Measurements from ENCODE around the gene MYCL. TPM values are rescaled to one million over a fixed set of nuclear protein-coding genes. Genes with fewer than 3 reads are reported as not detected.

Gene MYCL
- total and polyA plus RNA-seq, 2 of the 8 experiments (the other 6 are each of a cell fraction or from before 2014, with no cell fraction given): 20.3 to 28.8 TPM

DNA sequence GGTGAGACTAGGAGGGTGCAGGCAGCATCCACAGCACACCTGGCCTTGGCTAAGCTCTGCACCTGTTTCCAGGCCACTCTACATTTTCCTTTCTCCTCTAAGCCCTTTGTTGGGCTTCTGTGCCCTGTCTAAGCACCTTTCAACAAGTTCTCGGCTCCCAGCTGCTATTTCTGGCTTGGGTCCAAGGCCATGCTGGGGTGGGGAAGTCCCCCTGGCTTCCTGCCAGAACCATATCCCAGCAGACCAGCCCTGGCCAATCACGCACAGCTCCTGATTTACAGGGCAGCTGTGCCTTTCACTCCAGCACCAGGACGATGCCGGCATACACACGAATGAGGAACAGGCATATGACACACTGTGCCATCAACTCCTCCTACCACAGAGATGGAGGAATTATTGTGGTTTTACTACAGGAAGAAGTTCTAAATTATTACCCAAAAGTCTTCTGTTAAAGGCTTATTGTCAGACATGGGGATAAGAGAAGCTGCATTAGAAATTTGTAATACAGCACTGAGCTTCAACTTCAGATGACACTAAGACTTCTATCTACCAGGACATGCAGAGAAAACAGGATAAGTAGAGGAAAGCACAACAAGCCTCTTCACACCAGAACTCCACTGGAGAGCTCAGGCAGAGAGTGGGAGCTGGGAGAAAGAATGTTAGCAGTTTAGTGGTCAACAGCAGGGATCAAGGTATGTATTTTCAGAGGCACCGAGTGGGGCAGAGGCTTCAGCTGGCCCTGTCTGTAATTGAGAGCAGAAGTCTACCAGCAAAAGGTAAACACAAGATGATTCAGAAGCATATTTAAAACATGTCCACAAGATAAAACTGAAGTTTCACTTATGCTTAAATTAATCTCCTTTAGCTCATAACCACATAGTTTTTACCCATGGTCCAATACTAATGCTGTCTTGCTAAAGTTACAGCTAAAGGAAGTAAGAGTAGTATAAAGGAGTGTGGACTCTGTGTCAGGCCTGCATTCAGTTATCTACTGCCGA is 55.8 kb downstream of the MYCL start:
- Histone ChIP-seq H3K9ac (replicated peaks in 1 of 4; ENCODE audit: extremely low read depth in 1 of 4, low read depth in 3 of 4, low read length in 3 of 4) (no peak overlapping the region), H3K56ac (replicated peaks; ENCODE audit: insufficient read length, low read depth, low read length) (no peak overlapping the region), H4K91ac (replicated peaks; ENCODE audit: insufficient read length, low read length) (no peak overlapping the region), H2AK5ac (ENCODE audit: low read depth, low read length) (no peak overlapping the region), H4K20me1 (replicated peaks in 1 of 2; ENCODE audit: control insufficient read depth in 1 of 2, insufficient read depth in 2 of 2, low read length in 2 of 2) (peaks cover 3 to 4% of the 10 kb centered on the region in 2 experiments), H3K79me1 (ENCODE audit: low read depth, low read length) (no peaks in the 10 kb centered on the region; the same call in 1 of the 2 replicates), H3K27ac (ENCODE audit: low read depth, low read length) (no peak overlapping the region), H4K8ac (ENCODE audit: extremely low read depth, insufficient read depth, low read length) (no peak overlapping the region), H4K5ac (ENCODE audit: insufficient read length, low read depth, low read length) (no peak overlapping the region), H3K23ac (ENCODE audit: insufficient read length) (no peak overlapping the region), H3K23me2 (ENCODE audit: low read depth, low read length) (no peaks in the 10 kb centered on the region), H3K9me3 (ENCODE audit: insufficient read depth in 2 of 2, low read depth in 1 of 2, low read length in 1 of 2) (no peaks in the 10 kb centered on the region), H3K4ac (replicated peaks; ENCODE audit: insufficient read length, low read depth, low read length) (no peak overlapping the region), H3K18ac (ENCODE audit: extremely low read depth, low read length) (no peak overlapping the region), H2AFZ (ENCODE audit: low read length) (no peak overlapping the region), H3K4me2 (ENCODE audit: insufficient read depth in 1 of 2, low read depth in 2 of 2, low read length in 2 of 2) (no peak overlapping the region), H3K79me2 (ENCODE audit: control insufficient read depth in 1 of 2, insufficient read depth in 2 of 2, low read length in 2 of 2) (no peaks in the 10 kb centered on the region), H2BK15ac (ENCODE audit: low read length) (no peak overlapping the region), H2BK120ac (replicated peaks; ENCODE audit: low read depth, low read length) (no peak overlapping the region), H3K27me3 (replicated peaks in 1 of 4; ENCODE audit: control insufficient read depth in 3 of 4, extremely low read depth in 1 of 4, insufficient read depth in 3 of 4, low read length in 3 of 4) (no peaks in the 10 kb centered on the region), H2BK12ac (ENCODE audit: low read depth, low read length) (no peak overlapping the region), H2BK5ac (ENCODE audit: low read depth, low read length) (no peak overlapping the region), H3K4me1 (replicated peaks in 1 of 4; ENCODE audit: control insufficient read depth in 3 of 4, insufficient read depth in 4 of 4, low read length in 3 of 4) (no peaks in the 10 kb centered on the region), H3K14ac (ENCODE audit: insufficient read length) (no peak overlapping the region), H2BK20ac (ENCODE audit: low read length) (no peak overlapping the region), H3K4me3 (ENCODE audit: extremely low read depth in 1 of 4, insufficient read depth in 2 of 4, low read depth in 3 of 4, low read length in 4 of 4) (no peak overlapping the region), H3K36me3 (ENCODE audit: control insufficient read depth in 2 of 4, insufficient read depth in 4 of 4, low read length in 3 of 4) (peaks cover 21 to 53% (median 49%) of the 10 kb centered on the region in 4 experiments)
- DNase-seq (ENCODE audit: low read depth in 1 of 2, low spot score in 2 of 2) (no peak), FAIRE-seq (no peak)
- 92% methylated on average over 7 of the region's 7 CpGs; no CpG with 5 or more reads in 1 of the 2 experiments for WGBS, 2 experiments (ENCODE audit: extremely low coverage in 1 of 2, insufficient coverage in 1 of 2, insufficient read length in 1 of 2, insufficient replicate concordance in 2 of 2, low coverage in 1 of 2, low lambda C conversion rate in 2 of 2, missing lambda C conversion rate in 1 of 2)
- ChIA-PET POLR2A (ENCODE audit: partially characterized antibody) (interaction anchor here (0.6 to 1.7 kb wide), 6 partner anchors 9 to 94 kb away, joined by 3 to 7 read pairs (median 5); partner anchors contain the start of gene MYCL), CTCF (ENCODE audit: partially characterized antibody) (interaction anchor here (0.7 to 3.7 kb wide), 11 partner anchors 9 to 187 kb away, joined by 3 to 13 read pairs (median 4); no protein-coding TSS in a partner anchor)
- TF ChIP-seq RNF2 (IDR thresholded peaks at IDR 0.05; ENCODE audit: borderline replicate concordance, low read depth, low read length, missing control alignments, poor library complexity, severe bottlenecking): no peak

All from H1 (cell line).